ENCODE data around the gene CCDC85A. TPM values are rescaled to one million over a fixed set of nuclear protein-coding genes. Genes with fewer than 3 reads are reported as not detected.

CCDC85A gene
- polyA plus RNA-seq, 1 donor from 2014 or later: 24.7 TPM

GRCh38 chr2:56224316-56224715 is 40.5 kb downstream of the CCDC85A start (continued):
- no peak for TF ChIP-seq SMC3 (conservative IDR thresholded peaks at IDR 0.05; ENCODE audit: poor library complexity)

DNA sequence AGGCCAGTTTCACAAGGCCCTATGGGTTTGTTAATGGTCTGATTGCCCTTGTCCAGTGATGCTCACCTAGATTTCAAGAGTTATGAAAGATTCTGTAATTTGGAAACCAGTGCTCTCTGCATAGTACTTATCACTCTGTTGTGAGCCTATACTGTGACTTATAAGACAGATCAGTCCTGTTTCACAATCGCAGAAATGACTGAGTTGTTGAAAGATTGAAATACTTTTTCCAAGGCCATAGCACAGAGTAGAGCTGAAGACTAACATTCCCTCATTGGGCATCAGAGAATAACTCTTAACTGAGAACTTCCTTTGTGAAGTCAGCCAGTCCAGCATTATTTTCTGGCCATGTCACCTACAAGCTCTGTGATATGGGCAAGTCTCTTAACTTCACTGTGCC is 44.0 kb downstream of the CCDC85A start:
- Histone ChIP-seq H3K27me3 (ENCODE audit: insufficient read depth, low read depth, low read length) (no peaks in the 10 kb centered on the region), H3K36me3 (ENCODE audit: insufficient read depth, low read length) (no peaks in the 10 kb centered on the region), H3K4me3 (ENCODE audit: low read length) (no peak overlapping the region), H3K27ac (ENCODE audit: low read length) (no peak overlapping the region), H3K79me2 (replicated peaks; ENCODE audit: insufficient read depth, low read length) (no peaks in the 10 kb centered on the region), H3K9me3 (ENCODE audit: low read length) (no peaks in the 10 kb centered on the region), H2AFZ (ENCODE audit: low read depth, low read length) (no peak overlapping the region), H3K9me2 (ENCODE audit: insufficient read depth, low read length) (no peaks in the 10 kb centered on the region), H3F3A (ENCODE audit: insufficient read depth, low read length, poor library complexity, severe bottlenecking) (no peaks in the 10 kb centered on the region), H3K9ac (ENCODE audit: low read length) (no peak overlapping the region), H3K4me2 (ENCODE audit: low read length) (no peak overlapping the region), H4K20me1 (ENCODE audit: insufficient read depth) (no peaks in the 10 kb centered on the region)
- TF ChIP-seq RAD21 (conservative IDR thresholded peaks at IDR 0.05) (no peak), EP300 (conservative IDR thresholded peaks at IDR 0.05; ENCODE audit: poor library complexity, severe bottlenecking) (no peak), TAF1 (IDR thresholded peaks at IDR 0.05; ENCODE audit: low read depth) (no peak), MXI1 (conservative IDR thresholded peaks at IDR 0.05; ENCODE audit: poor library complexity, severe bottlenecking) (no peak), POLR2AphosphoS5 (IDR thresholded peaks at IDR 0.05) (no peak), REST (IDR thresholded peaks at IDR 0.05; ENCODE audit: borderline replicate concordance) (no peak), SMC3 (conservative IDR thresholded peaks at IDR 0.05; ENCODE audit: poor library complexity) (no peak)

GRCh38 chr2:56229397-56230060 is 45.7 kb downstream of the CCDC85A start:
- no peaks in the 10 kb centered on the region for H3K36me3 ChIP-seq (ENCODE audit: insufficient read depth, low read length)
- no peak overlapping the region for H3K4me3 ChIP-seq (ENCODE audit: low read length)
- TF ChIP-seq EP300 (conservative IDR thresholded peaks at IDR 0.05; ENCODE audit: poor library complexity, severe bottlenecking) (no peak), POLR2AphosphoS5 (IDR thresholded peaks at IDR 0.05) (no peak), RAD21 (conservative IDR thresholded peaks at IDR 0.05) (no peak), REST (IDR thresholded peaks at IDR 0.05; ENCODE audit: borderline replicate concordance) (no peak), MXI1 (conservative IDR thresholded peaks at IDR 0.05; ENCODE audit: poor library complexity, severe bottlenecking) (no peak), EZH2 (IDR thresholded peaks at IDR 0.05; ENCODE audit: borderline replicate concordance, insufficient read depth, low read length, poor library complexity, severe bottlenecking) (no peak), CTCF (IDR thresholded peaks at IDR 0.05; ENCODE audit: poor library complexity, severe bottlenecking) (no peak), TAF1 (IDR thresholded peaks at IDR 0.05; ENCODE audit: low read depth) (no peak), SMC3 (conservative IDR thresholded peaks at IDR 0.05; ENCODE audit: poor library complexity) (no peak)
- no peak overlapping the region for H3K4me2 ChIP-seq (ENCODE audit: low read length)
- no peaks in the 10 kb centered on the region for H3F3A ChIP-seq (ENCODE audit: insufficient read depth, low read length, poor library complexity, severe bottlenecking)
- no peak overlapping the region for H2AFZ ChIP-seq (ENCODE audit: low read depth, low read length)
- H3K9ac ChIP-seq (ENCODE audit: low read length): no peak overlapping the region
- no peaks in the 10 kb centered on the region for H4K20me1 ChIP-seq (ENCODE audit: insufficient read depth)
- H3K9me3 ChIP-seq (ENCODE audit: low read length): no peaks in the 10 kb centered on the region
- H3K9me2 ChIP-seq (ENCODE audit: insufficient read depth, low read length): no peaks in the 10 kb centered on the region
- H3K27ac ChIP-seq (ENCODE audit: low read length): no peak overlapping the region
- no peaks in the 10 kb centered on the region for H3K79me2 ChIP-seq (replicated peaks; ENCODE audit: insufficient read depth, low read length)
- no peaks in the 10 kb centered on the region for H3K27me3 ChIP-seq (ENCODE audit: insufficient read depth, low read depth, low read length)
